ENCODE measurements around the gene PCDH15. TPM values are rescaled to one million over a fixed set of nuclear protein-coding genes. Genes with fewer than 3 reads are reported as not detected.

The PCDH15 gene
- total RNA-seq, 1 donor from 2014 or later: not detected

- Histone ChIP-seq H4K20me1 (ENCODE audit: insufficient read depth, low read length) (no peaks in the 10 kb centered on the region), H3K4me1 (ENCODE audit: insufficient read depth, low read length) (no peaks in the 10 kb centered on the region), H3K9me3 (ENCODE audit: insufficient read depth, low read depth, low read length) (no peaks in the 10 kb centered on the region), H3K27me3 (ENCODE audit: insufficient read depth, low read length) (no peaks in the 10 kb centered on the region), H2AFZ (ENCODE audit: low read depth, low read length) (no peak overlapping the region), H3K4me2 (ENCODE audit: low read length) (no peak overlapping the region), H3K4me3 (ENCODE audit: insufficient read depth, low read depth, low read length) (no peak overlapping the region), H3K9ac (ENCODE audit: low read length) (no peak overlapping the region), H3K27ac (ENCODE audit: low read depth, low read length) (no peak overlapping the region), H3K79me2 (ENCODE audit: insufficient read depth, low read length) (no peaks in the 10 kb centered on the region), H3K36me3 (ENCODE audit: insufficient read depth, low read length) (no peaks in the 10 kb centered on the region)
- no peaks in the 10 kb centered on the region for H3K4me1 Mint-ChIP-seq (ENCODE audit: low read depth, unreplicated experiment)
- no peaks in the 10 kb centered on the region for H3K36me3 Mint-ChIP-seq (ENCODE audit: low read depth, unreplicated experiment)
- no peak overlapping the region for H3K27ac Mint-ChIP-seq (ENCODE audit: unreplicated experiment)
- DNase-seq (ENCODE audit: low read depth) (no peak), FAIRE-seq (no peak)
- no peaks in the 10 kb centered on the region for H3K27me3 Mint-ChIP-seq (ENCODE audit: low read depth, unreplicated experiment)
- H3K4me3 Mint-ChIP-seq (ENCODE audit: unreplicated experiment): no peak overlapping the region
- TF ChIP-seq CTCF (IDR thresholded peaks at IDR 0.05; ENCODE audit: insufficient read depth, low read depth, low read length): no peak
- TF ChIP-seq EZH2 (IDR thresholded peaks at IDR 0.05; ENCODE audit: insufficient read depth, low read length): no peak
- H3K9me3 Mint-ChIP-seq (ENCODE audit: unreplicated experiment): no peaks in the 10 kb centered on the region
Observed at GRCh38 chr10:54009672-54010071, 791.4 kb downstream of the PCDH15 start.

GRCh38 chr10:54002077-54002476 is 799.0 kb downstream of the PCDH15 start:
- H2AFZ ChIP-seq (ENCODE audit: low read depth, low read length): no peak overlapping the region
- no peaks in the 10 kb centered on the region for H4K20me1 ChIP-seq (ENCODE audit: insufficient read depth, low read length)
- TF ChIP-seq EZH2 (IDR thresholded peaks at IDR 0.05; ENCODE audit: insufficient read depth, low read length) (no peak), CTCF (IDR thresholded peaks at IDR 0.05; ENCODE audit: insufficient read depth, low read depth, low read length) (no peak)
- H3K79me2 ChIP-seq (ENCODE audit: insufficient read depth, low read length): no peaks in the 10 kb centered on the region
- Mint-ChIP-seq H3K4me3 (ENCODE audit: unreplicated experiment) (no peak overlapping the region), H3K4me1 (ENCODE audit: low read depth, unreplicated experiment) (no peaks in the 10 kb centered on the region), H3K9me3 (ENCODE audit: unreplicated experiment) (no peaks in the 10 kb centered on the region), H3K27me3 (ENCODE audit: low read depth, unreplicated experiment) (no peaks in the 10 kb centered on the region), H3K27ac (ENCODE audit: unreplicated experiment) (no peak overlapping the region), H3K36me3 (ENCODE audit: low read depth, unreplicated experiment) (no peaks in the 10 kb centered on the region)
- DNase-seq (ENCODE audit: low read depth): no peak
- H3K9me3 ChIP-seq (ENCODE audit: insufficient read depth, low read depth, low read length): no peaks in the 10 kb centered on the region
- no peaks in the 10 kb centered on the region for H3K36me3 ChIP-seq (ENCODE audit: insufficient read depth, low read length)
- no peak overlapping the region for H3K4me2 ChIP-seq (ENCODE audit: low read length)
- H3K27me3 ChIP-seq (ENCODE audit: insufficient read depth, low read length): no peaks in the 10 kb centered on the region
- no peak for FAIRE-seq
- no peak overlapping the region for H3K27ac ChIP-seq (ENCODE audit: low read depth, low read length)
- H3K9ac ChIP-seq (ENCODE audit: low read length): no peak overlapping the region
- no peak overlapping the region for H3K4me3 ChIP-seq (ENCODE audit: insufficient read depth, low read depth, low read length)
- H3K4me1 ChIP-seq (ENCODE audit: insufficient read depth, low read length): no peaks in the 10 kb centered on the region

- no peaks in the 10 kb centered on the region for H3K79me2 ChIP-seq (ENCODE audit: insufficient read depth, low read length)
- no peaks in the 10 kb centered on the region for H4K20me1 ChIP-seq (ENCODE audit: insufficient read depth, low read length)
- no peak overlapping the region for H3K27ac ChIP-seq (ENCODE audit: low read depth, low read length)
- Mint-ChIP-seq H3K36me3 (ENCODE audit: low read depth, unreplicated experiment) (no peaks in the 10 kb centered on the region), H3K9me3 (ENCODE audit: unreplicated experiment) (no peaks in the 10 kb centered on the region), H3K4me1 (ENCODE audit: low read depth, unreplicated experiment) (no peaks in the 10 kb centered on the region), H3K27me3 (ENCODE audit: low read depth, unreplicated experiment) (no peaks in the 10 kb centered on the region), H3K27ac (ENCODE audit: unreplicated experiment) (no peak overlapping the region), H3K4me3 (ENCODE audit: unreplicated experiment) (no peak overlapping the region)
- H3K4me3 ChIP-seq (ENCODE audit: insufficient read depth, low read depth, low read length): no peak overlapping the region
- H3K9ac ChIP-seq (ENCODE audit: low read length): no peak overlapping the region
- no peak overlapping the region for H3K4me2 ChIP-seq (ENCODE audit: low read length)
- no peak for TF ChIP-seq EZH2 (IDR thresholded peaks at IDR 0.05; ENCODE audit: insufficient read depth, low read length)
- TF ChIP-seq CTCF (IDR thresholded peaks at IDR 0.05; ENCODE audit: insufficient read depth, low read depth, low read length): peak; percentile 16
- DNase-seq (ENCODE audit: low read depth) (no peak), FAIRE-seq (no peak)
- H2AFZ ChIP-seq (ENCODE audit: low read depth, low read length): no peak overlapping the region
- no peaks in the 10 kb centered on the region for H3K27me3 ChIP-seq (ENCODE audit: insufficient read depth, low read length)
- H3K36me3 ChIP-seq (ENCODE audit: insufficient read depth, low read length): no peaks in the 10 kb centered on the region
- H3K9me3 ChIP-seq (ENCODE audit: insufficient read depth, low read depth, low read length): no peaks in the 10 kb centered on the region
- no peaks in the 10 kb centered on the region for H3K4me1 ChIP-seq (ENCODE audit: insufficient read depth, low read length)
Observed at GRCh38 chr10:53997953-53998352, 803.1 kb downstream of the PCDH15 start.
